Activated T-cell treated with anti-CD3 and anti-CD28 coated beads, Interleukin-2, amount 50 U/mL, for 72 hours (primary cell): Measurements from ENCODE around the gene ATP8A1. TPM values are rescaled to one million over a fixed set of nuclear protein-coding genes. Genes with fewer than 3 reads are reported as not detected.
"Not testable (repeated sequence)": the region's sequence is repeated elsewhere in the genome, so short reads cannot be mapped to it uniquely, and the experiment has no call there.

Experiments
- ATAC-seq, 2 donors: fragments of 150-1000 bp; cut with Tn5 transposase; replicated peaks in 1 of 2; 2 replicates each; pipeline ENCODE4 v1.10.0; 2021; ENCODE audit warnings: moderate library complexity in 2 of 2, mild to moderate bottlenecking in 1 of 2
- DNase-seq, 2 donors: peaks; one replicate each; pipeline ENCODE4 v3.0.0; 2021 to 2022; ENCODE audit warnings: mixed read lengths in 1 of 2
- H3K27ac Mint-ChIP-seq: one replicate; pipeline ENCODE4 v1.8.0; 2022; ENCODE audit warnings: mild to moderate bottlenecking, moderate library complexity, mixed read lengths
- H3K27me3 Mint-ChIP-seq: one replicate; pipeline ENCODE4 v1.8.0; 2022; ENCODE audit warnings: low read depth, mixed read lengths
- H3K36me3 Mint-ChIP-seq, 2 donors: one replicate each; pipeline ENCODE4 v1.8.0; 2022; ENCODE audit warnings: mixed read lengths in 2 of 2, mild to moderate bottlenecking in 1 of 2; ENCODE audit not compliant: insufficient read depth in 2 of 2
- H3K4me1 Mint-ChIP-seq: one replicate; pipeline ENCODE4 v1.8.0; 2022; ENCODE audit warnings: low read depth, mixed read lengths
- H3K4me3 Mint-ChIP-seq, 2 donors: one replicate each; pipeline ENCODE4 v1.8.0; 2022; ENCODE audit warnings: mild to moderate bottlenecking in 2 of 2, mixed read lengths in 2 of 2, moderate library complexity in 2 of 2
- H3K9me3 Mint-ChIP-seq, 2 donors: one replicate each; pipeline ENCODE4 v1.8.0; 2022; ENCODE audit warnings: mixed read lengths in 2 of 2
- total RNA-seq, 2 donors: library from RNA; stranded (reverse); gene quantifications; one replicate each; pipeline ENCODE4 v1.2.3, GENCODE V29; 2022

Gene ATP8A1
- total RNA-seq, 2 donors from 2014 or later, result 51.7 to 55.9 TPM

DNA sequence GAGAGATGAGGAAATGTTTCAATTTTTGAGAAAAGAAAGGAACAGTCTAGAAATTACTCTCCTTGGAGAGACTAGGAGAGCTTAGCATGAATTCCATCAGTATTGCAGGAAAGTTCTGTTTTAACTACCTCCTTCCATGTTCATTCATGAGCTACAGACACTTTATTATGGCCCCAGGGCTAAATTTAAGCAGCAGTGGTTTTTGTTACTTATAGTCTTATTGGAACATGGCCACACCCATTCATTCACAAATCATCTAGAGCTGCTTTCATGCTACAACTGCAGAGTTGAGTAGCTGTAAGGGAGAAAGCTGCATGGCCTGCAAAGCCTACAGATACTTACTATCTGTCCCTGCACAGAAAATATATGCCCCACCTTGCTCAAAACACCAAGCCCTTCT lies 178.0 kb downstream of the ATP8A1 start:
- Mint-ChIP-seq H3K4me1 (no peaks in the 10 kb centered on the region), H3K27me3 (no peaks in the 10 kb centered on the region), H3K4me3 (no peak overlapping the region), H3K36me3 (peaks cover 2 to 3% of the 10 kb centered on the region in 2 donors), H3K27ac (no peak overlapping the region), H3K9me3 (no peaks in the 10 kb centered on the region)
- ATAC-seq (no peak), DNase-seq (no peak)

DNA sequence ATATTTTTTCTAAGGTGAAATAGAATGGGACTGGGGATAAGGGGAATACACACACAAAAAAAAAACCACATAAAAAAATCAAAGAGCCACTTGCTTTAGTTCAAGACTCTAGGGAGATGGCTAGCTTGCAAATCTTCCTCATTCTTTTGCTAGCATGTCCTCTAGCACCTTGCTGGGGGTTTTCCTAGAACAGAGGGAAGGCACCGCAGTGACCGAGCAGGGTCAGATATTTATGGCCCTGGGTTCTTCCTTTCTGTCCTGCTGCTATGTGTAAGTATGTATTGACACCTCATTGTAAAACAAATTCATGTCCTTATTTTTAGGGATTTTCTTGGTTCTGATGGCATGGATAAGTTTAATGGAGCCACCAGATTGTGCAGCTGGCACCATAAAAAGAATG lies 178.4 kb downstream of the ATP8A1 start:
- H3K27ac Mint-ChIP-seq, result peak overlapping the region; percentile 27
- H3K9me3 Mint-ChIP-seq, result no peaks in the 10 kb centered on the region
- H3K4me1 Mint-ChIP-seq, result no peaks in the 10 kb centered on the region

DNA sequence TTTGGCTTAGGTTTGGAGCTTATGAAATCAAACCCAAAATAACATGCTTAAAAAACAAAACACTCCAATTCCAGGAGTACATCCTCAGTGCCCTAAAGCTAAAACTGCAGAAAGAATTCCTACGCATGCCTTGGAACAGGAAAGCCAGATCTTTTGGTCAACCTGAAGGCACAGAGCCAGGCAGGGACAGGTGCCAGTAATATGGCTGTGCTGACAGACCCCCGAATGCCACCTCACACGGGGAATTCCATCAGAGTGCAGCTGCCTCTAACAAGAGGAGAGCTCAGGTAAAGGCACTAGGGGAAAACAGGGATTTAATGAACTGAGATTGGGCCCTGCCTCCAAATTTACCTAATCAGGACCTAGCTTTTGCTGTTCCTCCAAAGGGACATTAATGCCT lies 182.5 kb downstream of the ATP8A1 start:
- H3K9me3 Mint-ChIP-seq, result no peaks in the 10 kb centered on the region
- no peaks in the 10 kb centered on the region for H3K4me1 Mint-ChIP-seq
- DNase-seq (no peak), ATAC-seq (no peak)
- no peak overlapping the region for H3K4me3 Mint-ChIP-seq
- no peak overlapping the region for H3K27ac Mint-ChIP-seq
- no peaks in the 10 kb centered on the region for H3K27me3 Mint-ChIP-seq
- peaks cover 0 to 8% of the 10 kb centered on the region in 2 donors for H3K36me3 Mint-ChIP-seq

More for the DNA sequence above, 178.4 kb downstream of the ATP8A1 start:
- ATAC-seq (no peak), DNase-seq (no peak)
- H3K4me3 Mint-ChIP-seq, result no peak overlapping the region
- H3K27me3 Mint-ChIP-seq, result no peaks in the 10 kb centered on the region
- H3K36me3 Mint-ChIP-seq, result peaks cover 2 to 3% of the 10 kb centered on the region in 2 donors

DNA sequence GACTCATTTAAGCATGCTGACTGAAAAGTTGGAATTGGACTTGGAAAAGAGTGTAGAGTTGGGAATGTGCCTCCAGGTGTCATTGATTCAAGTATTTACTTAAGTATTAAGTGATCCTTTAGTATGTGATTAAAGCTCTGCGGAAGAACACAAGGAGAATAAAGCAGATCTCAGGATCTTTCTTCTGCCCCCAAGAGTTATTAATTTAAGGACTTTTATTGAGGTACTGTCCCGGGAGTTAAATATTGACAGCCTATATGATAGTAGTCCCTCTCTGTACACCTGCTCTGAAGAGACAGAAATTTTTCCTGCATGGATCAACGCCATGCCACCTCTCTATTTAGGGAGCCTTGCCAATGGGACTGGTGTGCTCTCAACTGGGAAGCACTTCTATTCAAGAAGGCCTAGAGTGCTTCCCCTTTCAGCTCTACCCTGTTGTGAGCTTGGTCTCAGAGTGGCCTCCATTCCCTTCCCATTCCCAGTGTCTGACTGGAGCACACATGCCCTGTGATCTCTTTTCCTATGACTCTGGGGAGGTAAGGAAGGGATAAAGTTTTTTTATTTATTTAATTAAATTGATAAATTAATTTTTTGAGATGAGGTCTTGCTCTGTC lies 183.7 kb downstream of the ATP8A1 start:
- DNase-seq, result no peak
- Mint-ChIP-seq H3K4me1 (no peaks in the 10 kb centered on the region), H3K27me3 (no peaks in the 10 kb centered on the region), H3K4me3 (no peak overlapping the region), H3K36me3 (peaks cover 2 to 6% of the 10 kb centered on the region in 2 donors), H3K9me3 (no peaks in the 10 kb centered on the region), H3K27ac (peak overlapping the region; percentile 16)
- ATAC-seq, result no peak

DNA sequence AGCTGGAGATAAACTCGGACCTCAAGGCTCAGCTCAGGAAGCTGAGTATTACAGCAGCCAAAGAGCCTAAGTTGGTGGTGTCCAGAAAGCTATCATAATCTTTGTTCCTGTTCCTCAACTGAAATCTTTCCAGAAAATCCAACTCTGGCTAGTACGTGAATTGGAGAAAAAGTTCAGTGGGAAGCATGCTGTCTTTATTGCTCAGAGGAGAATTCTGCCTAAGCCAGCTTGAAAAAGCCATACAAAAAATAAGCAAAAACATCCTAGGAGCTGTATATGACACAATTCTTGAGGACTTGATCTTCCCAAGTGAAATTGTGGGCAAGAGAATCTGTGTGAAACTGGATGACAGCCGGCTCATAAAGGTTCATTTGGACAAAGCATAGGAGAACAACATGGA lies 185.0 kb downstream of the ATP8A1 start:
- no peak for DNase-seq
- ATAC-seq, result no peak
- H3K4me3 Mint-ChIP-seq, result no peak overlapping the region
- H3K9me3 Mint-ChIP-seq, result peaks cover 0 to 2% of the 10 kb centered on the region in 2 donors
- H3K27me3 Mint-ChIP-seq, result no peaks in the 10 kb centered on the region
- H3K36me3 Mint-ChIP-seq, result peaks cover 4 to 12% of the 10 kb centered on the region in 2 donors
- H3K4me1 Mint-ChIP-seq, result no peaks in the 10 kb centered on the region
- no peak overlapping the region for H3K27ac Mint-ChIP-seq

DNA sequence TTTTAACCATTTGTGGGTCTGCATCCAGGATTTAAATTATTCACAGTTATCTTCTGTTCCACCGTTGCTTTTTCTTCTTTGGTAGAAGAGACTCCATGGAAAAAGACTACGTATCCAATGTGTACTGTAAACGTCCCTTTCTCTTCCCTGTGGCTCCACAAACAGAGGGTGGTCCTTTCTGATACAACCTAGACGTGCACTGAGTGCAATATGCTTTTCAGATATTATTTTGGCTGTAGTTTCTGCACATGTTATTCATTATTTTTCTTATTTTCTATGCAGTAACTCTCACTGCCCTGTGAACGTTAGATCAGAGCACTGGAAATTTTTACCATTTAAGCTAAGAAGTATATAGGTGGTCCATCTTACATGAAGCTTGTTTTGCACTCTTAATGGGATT lies 186.9 kb downstream of the ATP8A1 start:
- Mint-ChIP-seq H3K9me3 (peaks cover 0 to 2% of the 10 kb centered on the region in 2 donors), H3K4me3 (no peak overlapping the region), H3K4me1 (no peaks in the 10 kb centered on the region), H3K27me3 (no peaks in the 10 kb centered on the region), H3K27ac (no peak overlapping the region), H3K36me3 (peaks cover 4 to 12% of the 10 kb centered on the region in 2 donors)
- DNase-seq (no peak), ATAC-seq (no peak)

DNA sequence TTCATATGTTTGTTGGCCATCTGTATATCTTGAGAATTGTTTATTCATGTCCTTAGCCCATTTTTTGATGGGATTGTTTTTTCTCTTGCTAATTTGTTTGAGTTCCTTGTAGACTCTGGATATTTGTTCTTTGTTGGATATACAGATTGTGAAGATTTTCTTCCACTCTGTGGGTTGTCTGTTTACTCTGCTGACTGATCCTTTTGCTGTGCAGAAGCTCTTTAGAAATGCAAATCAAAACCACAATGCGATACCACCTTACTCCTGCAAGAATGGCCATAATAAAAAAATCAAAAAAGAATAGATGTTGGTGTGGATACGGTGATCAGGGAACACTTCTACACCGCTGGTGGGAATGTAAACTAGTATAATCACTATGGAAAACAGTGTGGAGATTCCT lies 189.1 kb downstream of the ATP8A1 start:
- H3K4me1 Mint-ChIP-seq, H3K27me3 Mint-ChIP-seq, DNase-seq, H3K4me3 Mint-ChIP-seq, H3K27ac Mint-ChIP-seq, H3K9me3 Mint-ChIP-seq, ATAC-seq: not testable (repeated sequence)
- peaks cover 9 to 19% of the 10 kb centered on the region in 2 donors for H3K36me3 Mint-ChIP-seq

DNA sequence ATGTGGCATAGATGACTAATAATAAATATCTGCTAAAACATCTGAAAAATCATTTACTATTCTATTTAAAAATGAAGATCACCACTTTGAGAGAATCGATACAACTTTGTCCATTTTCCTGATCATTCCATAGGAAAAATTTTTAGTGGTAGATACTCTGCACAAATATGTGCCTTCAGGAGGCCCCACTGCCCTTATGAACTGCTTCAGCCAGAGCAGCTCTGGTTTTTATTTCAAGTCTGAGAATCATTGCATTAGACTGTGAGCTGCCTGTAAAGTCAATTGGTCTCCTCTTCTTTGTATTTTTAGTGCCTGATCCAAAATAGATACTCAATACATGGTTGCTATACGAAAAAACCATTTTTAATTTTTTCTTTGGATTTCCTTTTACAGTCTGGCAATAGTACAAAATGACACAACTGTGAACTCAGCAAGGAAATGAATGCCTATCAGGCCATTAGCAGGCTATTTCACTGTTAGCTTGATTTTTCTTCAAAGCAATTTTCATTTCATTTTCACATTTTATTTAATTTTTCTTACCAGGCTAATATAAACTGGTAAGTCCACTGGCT lies 190.5 kb downstream of the ATP8A1 start:
- Mint-ChIP-seq H3K27ac (no peak overlapping the region), H3K9me3 (peaks cover 2 to 3% of the 10 kb centered on the region in 2 donors), H3K27me3 (no peaks in the 10 kb centered on the region), H3K4me1 (peaks cover 2% of the 10 kb centered on the region), H3K36me3 (peaks cover 14 to 25% of the 10 kb centered on the region in 2 donors), H3K4me3 (no peak overlapping the region)
- no peak for ATAC-seq
- DNase-seq, result no peak

DNA sequence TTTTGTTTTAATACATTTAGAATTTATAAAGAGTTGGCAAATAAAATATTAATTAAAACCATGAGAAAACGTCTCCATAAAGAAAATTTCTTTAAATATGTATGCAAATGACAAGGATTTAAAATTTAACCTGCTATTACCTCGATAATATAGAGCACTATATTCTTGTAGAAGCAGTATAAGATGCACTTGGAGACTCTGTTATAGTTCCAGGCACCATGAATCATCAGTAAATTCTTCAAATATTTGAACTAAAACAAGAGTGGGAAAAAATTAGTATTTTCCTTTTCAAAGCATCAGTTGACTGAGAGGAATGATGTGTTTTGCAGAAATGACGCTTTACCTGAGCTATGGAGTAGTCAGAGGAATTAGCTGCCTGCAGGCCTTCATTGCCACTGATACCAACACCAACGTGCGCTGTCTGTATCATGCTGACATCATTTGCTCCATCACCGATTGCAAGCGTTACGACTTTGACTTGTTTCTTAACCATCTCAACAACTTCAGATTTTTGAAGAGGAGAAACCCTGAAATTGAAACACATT lies 192.3 kb downstream of the ATP8A1 start:
- Mint-ChIP-seq H3K4me1 (peaks cover 10% of the 10 kb centered on the region), H3K36me3 (peaks cover 15 to 28% of the 10 kb centered on the region in 2 donors), H3K27me3 (no peaks in the 10 kb centered on the region), H3K4me3 (no peak overlapping the region), H3K27ac (no peak overlapping the region), H3K9me3 (peaks cover 2 to 3% of the 10 kb centered on the region in 2 donors)
- ATAC-seq (no peak), DNase-seq (no peak)

DNA sequence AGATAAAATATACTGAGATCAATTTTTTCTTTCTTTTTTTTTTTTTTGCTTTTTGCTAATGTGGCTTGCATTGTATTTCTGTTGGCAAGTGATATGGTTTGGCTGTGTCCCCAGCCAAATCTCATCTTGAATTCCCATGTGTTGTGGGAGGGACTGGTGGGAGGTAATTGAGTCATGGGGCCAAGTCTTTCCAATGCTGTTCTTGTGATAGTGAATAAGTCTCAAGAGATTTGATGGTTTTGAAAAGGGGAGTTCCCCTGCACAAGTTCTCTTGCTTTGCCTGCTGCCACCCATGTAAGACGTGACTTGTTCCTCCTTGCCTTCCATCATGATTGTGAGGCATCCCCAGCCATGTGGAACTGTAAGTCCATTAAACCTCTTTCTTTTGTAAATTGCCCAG lies 195.7 kb downstream of the ATP8A1 start:
- peaks cover 12 to 22% of the 10 kb centered on the region in 2 donors for H3K36me3 Mint-ChIP-seq
- not testable (repeated sequence) for H3K27me3 Mint-ChIP-seq, H3K27ac Mint-ChIP-seq, DNase-seq, ATAC-seq, H3K4me1 Mint-ChIP-seq, H3K9me3 Mint-ChIP-seq, H3K4me3 Mint-ChIP-seq

DNA sequence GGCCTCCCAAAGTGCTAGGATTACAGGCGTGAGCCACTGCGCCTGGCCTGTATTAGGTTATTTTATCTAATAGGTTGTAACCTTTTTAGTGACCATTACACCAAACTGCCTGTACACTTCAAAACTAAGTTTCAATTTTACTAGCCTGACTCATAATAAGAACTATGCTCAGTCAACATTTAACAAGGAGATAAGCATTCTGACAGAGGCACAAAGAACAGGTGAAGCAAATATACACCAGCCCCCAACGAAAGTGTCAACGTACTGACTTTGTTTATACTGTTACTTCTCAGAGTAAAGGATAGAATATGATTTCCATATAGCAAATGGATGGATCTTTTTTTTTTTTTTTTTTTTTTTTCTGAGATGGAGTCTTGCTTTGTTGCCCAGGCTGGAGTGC lies 196.9 kb downstream of the ATP8A1 start:
- Mint-ChIP-seq H3K9me3 (peaks cover 0 to 3% of the 10 kb centered on the region in 2 donors), H3K36me3 (peaks cover 12 to 22% of the 10 kb centered on the region in 2 donors), H3K27ac (no peak overlapping the region), H3K4me1 (peaks cover 10% of the 10 kb centered on the region), H3K4me3 (no peak overlapping the region), H3K27me3 (no peaks in the 10 kb centered on the region)
- DNase-seq (no peak), ATAC-seq (peak in 1 of 2 donors; percentile 60)

DNA sequence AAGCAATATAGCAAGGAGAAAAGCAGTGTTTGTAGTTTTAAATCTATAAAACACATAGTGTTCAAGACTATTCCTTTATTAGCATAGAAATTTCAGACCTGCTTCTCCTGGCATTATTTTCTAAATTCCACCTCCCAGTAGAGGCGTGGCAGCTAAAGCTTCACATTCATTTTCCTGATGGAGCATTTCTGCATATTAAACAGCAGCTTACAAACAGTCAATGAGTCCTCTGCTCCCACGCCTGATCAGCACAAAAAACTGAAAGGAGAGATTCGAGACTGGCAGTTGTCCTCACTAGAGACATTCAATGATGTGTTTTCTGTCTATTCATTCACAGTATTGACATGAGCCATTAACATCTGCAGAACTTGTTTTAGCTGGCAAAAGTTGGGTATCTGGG lies 198.2 kb downstream of the ATP8A1 start:
- no peak overlapping the region for H3K4me3 Mint-ChIP-seq
- H3K9me3 Mint-ChIP-seq, result peaks cover 0 to 3% of the 10 kb centered on the region in 2 donors
- peaks cover 10% of the 10 kb centered on the region for H3K4me1 Mint-ChIP-seq
- peaks cover 12 to 21% of the 10 kb centered on the region in 2 donors for H3K36me3 Mint-ChIP-seq
- H3K27ac Mint-ChIP-seq, result no peak overlapping the region
- DNase-seq (no peak), ATAC-seq (no peak)
- H3K27me3 Mint-ChIP-seq, result no peaks in the 10 kb centered on the region

DNA sequence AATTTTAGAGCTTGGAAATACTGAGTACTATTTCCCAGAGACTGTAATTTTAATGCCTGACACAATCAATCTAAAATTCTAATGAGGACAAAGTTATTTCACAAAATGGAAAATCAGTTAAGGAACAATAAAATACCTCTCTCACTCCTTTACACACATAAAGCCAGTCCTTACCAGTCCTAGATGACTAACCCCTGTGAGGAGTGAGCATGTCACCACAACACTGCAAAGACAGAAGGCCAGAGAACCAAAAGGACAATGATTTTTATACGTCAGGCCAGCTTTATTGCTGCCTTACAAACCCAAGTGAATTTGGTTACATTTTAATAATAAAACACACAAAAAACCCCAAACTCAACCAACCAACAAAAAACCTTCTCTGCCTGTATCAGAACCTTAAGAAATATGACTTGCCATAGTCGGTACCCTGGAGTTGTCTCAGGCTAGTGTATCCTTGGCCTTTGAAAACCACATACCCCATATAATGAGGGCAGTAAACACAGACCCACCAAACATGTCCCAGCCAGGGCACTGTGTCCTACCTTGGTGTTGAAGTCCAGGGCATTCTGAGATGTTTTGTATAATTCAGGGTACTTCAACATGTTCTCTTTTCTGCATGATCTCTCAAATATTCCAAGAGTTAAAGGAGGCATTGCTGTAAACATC lies 202.0 kb downstream of the ATP8A1 start:
- H3K27me3 Mint-ChIP-seq, result no peaks in the 10 kb centered on the region
- H3K4me1 Mint-ChIP-seq, result no peaks in the 10 kb centered on the region
- ATAC-seq, result no peak
- no peaks in the 10 kb centered on the region for H3K9me3 Mint-ChIP-seq
- H3K4me3 Mint-ChIP-seq, result no peak overlapping the region
- no peak for DNase-seq
- peaks cover 4 to 8% of the 10 kb centered on the region in 2 donors for H3K36me3 Mint-ChIP-seq
- H3K27ac Mint-ChIP-seq, result peak overlapping the region; percentile 22
